Nephron progenitor cell (in vitro differentiated cells): ENCODE results near the gene CDS2.

Source experiments
- DNase-seq: peaks from one replicate; pipeline ENCODE4 v3.0.0; 2021
- H3K27ac Mint-ChIP-seq: 2 replicates; pipeline ENCODE4 v1.8.0; 2021; ENCODE audit warnings: mild to moderate bottlenecking, moderate library complexity, mixed read lengths
- H3K27me3 Mint-ChIP-seq: 2 replicates; pipeline ENCODE4 v1.8.0; 2021; ENCODE audit warnings: mild to moderate bottlenecking, low read depth, mixed read lengths; ENCODE audit not compliant: poor library complexity
- H3K36me3 Mint-ChIP-seq: 2 replicates; pipeline ENCODE4 v1.8.0; 2021; ENCODE audit warnings: low read depth, mixed read lengths
- H3K4me1 Mint-ChIP-seq: 2 replicates; pipeline ENCODE4 v1.8.0; 2021; ENCODE audit warnings: mixed read lengths
- H3K4me3 Mint-ChIP-seq: 2 replicates; pipeline ENCODE4 v1.8.0; 2021; ENCODE audit warnings: mild to moderate bottlenecking, moderate library complexity, mixed read lengths
- H3K9me3 Mint-ChIP-seq: 2 replicates; pipeline ENCODE4 v1.8.0; 2021; ENCODE audit warnings: mild to moderate bottlenecking, moderate library complexity, mixed read lengths
- CTCF ChIP-seq: fragments of 200-600 bp; sonication (generic); IDR thresholded peaks from 2 replicates; pipeline ENCODE4 v1.5.0; 2021; ENCODE audit warnings: antibody characterized with exemption

CDS2 gene

GRCh38 chr20:5150226-5151076, 23.6 kb downstream of the CDS2 start:
- peak overlapping the region; percentile 88 for H3K27ac Mint-ChIP-seq
- H3K9me3 Mint-ChIP-seq, result no peaks in the 10 kb centered on the region
- H3K27me3 Mint-ChIP-seq, result peaks cover 2% of the 10 kb centered on the region
- no peak for DNase-seq
- peaks cover 5% of the 10 kb centered on the region for H3K36me3 Mint-ChIP-seq
- H3K4me3 Mint-ChIP-seq, result no peak overlapping the region
- no peak for TF ChIP-seq CTCF
- peaks cover 81% of the 10 kb centered on the region for H3K4me1 Mint-ChIP-seq

GRCh38 chr20:5153152-5153467, 26.3 kb downstream of the CDS2 start:
- no peaks in the 10 kb centered on the region for H3K9me3 Mint-ChIP-seq
- no peak for DNase-seq
- peak overlapping the region; percentile 23 for H3K27ac Mint-ChIP-seq
- H3K36me3 Mint-ChIP-seq, result peaks cover 7% of the 10 kb centered on the region
- H3K27me3 Mint-ChIP-seq, result no peaks in the 10 kb centered on the region
- no peak for TF ChIP-seq CTCF
- no peak overlapping the region for H3K4me3 Mint-ChIP-seq
- peaks cover 77% of the 10 kb centered on the region for H3K4me1 Mint-ChIP-seq

DNA sequence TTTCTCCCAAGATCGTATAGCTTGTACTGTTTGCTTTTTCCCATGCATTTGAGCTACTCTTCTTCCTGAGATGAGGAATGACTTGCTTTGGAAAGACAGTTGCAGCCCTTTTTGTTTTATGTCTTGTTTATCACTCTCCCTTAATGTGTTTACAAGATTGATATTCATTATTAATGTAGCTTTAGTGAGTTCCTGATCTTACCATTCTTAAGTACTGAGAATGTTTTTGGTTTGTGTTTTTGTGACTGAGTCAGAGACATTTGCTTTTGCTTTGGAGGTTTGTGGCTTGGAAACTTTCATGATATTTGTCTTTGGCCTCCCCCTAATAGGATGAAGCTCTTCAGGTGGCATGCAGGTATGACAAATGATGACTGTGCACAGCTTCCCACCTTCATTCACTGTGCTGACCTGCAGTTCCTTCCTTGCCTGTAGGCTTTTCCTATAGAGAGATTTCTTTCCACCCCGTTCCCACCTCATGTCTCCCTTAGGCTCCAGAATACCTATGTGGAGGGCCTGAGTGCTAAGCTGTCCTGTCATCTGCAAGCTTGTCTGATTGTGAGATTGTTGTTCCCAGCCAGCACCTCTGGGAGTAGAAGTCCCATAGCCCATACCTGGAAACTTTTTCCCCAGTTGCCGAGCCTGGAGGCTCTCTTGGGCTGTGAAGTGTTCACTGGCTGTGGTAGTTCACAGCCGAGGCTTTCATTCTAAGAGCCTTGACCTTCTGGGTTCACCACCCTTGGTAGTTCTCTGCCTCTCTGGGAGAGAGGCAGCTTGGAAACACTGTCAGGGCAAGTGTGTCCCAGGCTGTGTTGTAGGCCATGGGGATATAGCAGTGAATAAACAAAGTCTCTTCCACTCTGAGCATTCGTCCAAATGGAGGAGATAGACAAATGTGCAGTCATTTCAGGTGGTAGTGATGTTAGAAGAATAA, 27.1 kb downstream of the CDS2 start:
- H3K4me1 Mint-ChIP-seq, result peaks cover 69% of the 10 kb centered on the region
- no peak for DNase-seq
- H3K36me3 Mint-ChIP-seq, result peaks cover 7% of the 10 kb centered on the region
- H3K9me3 Mint-ChIP-seq, result no peaks in the 10 kb centered on the region
- peak overlapping the region; percentile 23 for H3K27ac Mint-ChIP-seq
- H3K27me3 Mint-ChIP-seq, result no peaks in the 10 kb centered on the region
- H3K4me3 Mint-ChIP-seq, result no peak overlapping the region
- no peak for TF ChIP-seq CTCF

DNA sequence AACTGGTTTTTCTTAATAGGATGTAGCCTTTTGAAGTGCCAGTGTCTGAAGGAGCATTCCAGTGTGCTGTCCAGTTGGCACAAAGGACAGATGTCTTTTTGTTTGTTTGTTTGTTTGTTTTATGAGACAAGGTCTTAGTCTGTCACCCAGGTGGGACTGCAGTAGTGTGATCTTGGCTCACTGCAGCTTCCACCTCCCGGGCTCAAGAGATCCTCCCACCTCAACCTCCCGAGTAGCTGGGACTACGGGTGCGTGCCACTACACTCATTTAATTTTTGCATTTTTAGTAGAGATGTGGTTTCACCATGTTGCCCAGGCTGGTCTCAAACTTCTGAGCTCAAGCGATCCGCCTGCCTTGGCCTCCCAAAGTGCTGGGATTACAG, 27.7 kb downstream of the CDS2 start:
- no peaks in the 10 kb centered on the region for H3K9me3 Mint-ChIP-seq
- no peaks in the 10 kb centered on the region for H3K27me3 Mint-ChIP-seq
- no peak for TF ChIP-seq CTCF
- peaks cover 63% of the 10 kb centered on the region for H3K4me1 Mint-ChIP-seq
- H3K4me3 Mint-ChIP-seq, result no peak overlapping the region
- DNase-seq, result no peak
- peak overlapping the region; percentile 23 for H3K27ac Mint-ChIP-seq
- peaks cover 7% of the 10 kb centered on the region for H3K36me3 Mint-ChIP-seq

GRCh38 chr20:5155404-5155803, 28.6 kb downstream of the CDS2 start:
- Mint-ChIP-seq H3K4me3 (no peak overlapping the region), H3K27me3 (no peaks in the 10 kb centered on the region)

More at GRCh38 chr20:5155404-5155803, 28.6 kb downstream of the CDS2 start:
- peak overlapping the region; percentile 31 for H3K27ac Mint-ChIP-seq
- no peak for TF ChIP-seq CTCF
- peaks cover 7% of the 10 kb centered on the region for H3K36me3 Mint-ChIP-seq
- DNase-seq, result no peak
- H3K9me3 Mint-ChIP-seq, result no peaks in the 10 kb centered on the region
- peaks cover 54% of the 10 kb centered on the region for H3K4me1 Mint-ChIP-seq
